ENCODE results near the gene ECHS1. TPM values are rescaled to one million over a fixed set of nuclear protein-coding genes. Genes with fewer than 3 reads are reported as not detected.

Gene ECHS1
- total and polyA plus RNA-seq, 12 donors = 74.4 to 280 (median 138) TPM

DNA sequence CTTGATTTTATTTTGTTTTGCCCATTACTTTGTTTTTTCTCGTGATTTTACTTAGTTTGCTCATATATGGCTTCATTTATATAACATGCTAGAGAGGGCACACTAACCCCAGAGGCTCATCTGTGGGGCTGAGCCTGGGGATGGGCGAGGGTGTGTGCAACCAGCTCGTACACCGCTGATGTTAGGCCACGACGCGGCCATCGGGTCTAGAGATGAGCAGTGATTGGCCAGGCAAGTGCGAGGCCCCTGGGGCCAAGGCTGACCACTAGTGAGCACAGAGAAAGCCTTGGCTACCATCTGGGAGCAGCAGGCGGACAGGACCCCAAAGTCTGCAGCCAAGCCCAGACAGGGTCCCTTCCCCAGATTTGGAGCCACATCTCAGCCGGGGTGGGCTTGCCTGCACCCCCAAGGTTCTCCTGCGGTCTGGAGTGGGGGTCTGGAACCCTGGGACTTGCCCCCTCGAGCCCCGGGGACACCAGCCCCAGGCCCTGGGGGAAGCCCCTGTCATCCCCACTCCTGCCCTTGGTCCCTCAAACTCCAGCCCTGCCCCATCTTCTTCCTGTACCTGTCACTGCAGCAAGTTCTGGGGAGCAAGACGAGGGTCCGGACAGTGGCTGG is 19.1 kb downstream of the ECHS1 start:
- Histone ChIP-seq H3K27ac (no peak overlapping the region), H3K9me3 (replicated peaks in 1 of 3) (no peaks in the 10 kb centered on the region), H3K4me3 (no peak overlapping the region), H3K27me3 (no peaks in the 10 kb centered on the region), H3K4me1 (replicated peaks in 1 of 2) (peaks cover 6 to 12% of the 10 kb centered on the region in 2 donors), H3K36me3 (replicated peaks in 1 of 2) (no peaks in the 10 kb centered on the region)
- 83 to 86% (median 85%) methylated on average over 14 to 16 of the region's 16 CpGs for WGBS, 4 donors
- no peak for DNase-seq
- TF ChIP-seq, protein P1, sequence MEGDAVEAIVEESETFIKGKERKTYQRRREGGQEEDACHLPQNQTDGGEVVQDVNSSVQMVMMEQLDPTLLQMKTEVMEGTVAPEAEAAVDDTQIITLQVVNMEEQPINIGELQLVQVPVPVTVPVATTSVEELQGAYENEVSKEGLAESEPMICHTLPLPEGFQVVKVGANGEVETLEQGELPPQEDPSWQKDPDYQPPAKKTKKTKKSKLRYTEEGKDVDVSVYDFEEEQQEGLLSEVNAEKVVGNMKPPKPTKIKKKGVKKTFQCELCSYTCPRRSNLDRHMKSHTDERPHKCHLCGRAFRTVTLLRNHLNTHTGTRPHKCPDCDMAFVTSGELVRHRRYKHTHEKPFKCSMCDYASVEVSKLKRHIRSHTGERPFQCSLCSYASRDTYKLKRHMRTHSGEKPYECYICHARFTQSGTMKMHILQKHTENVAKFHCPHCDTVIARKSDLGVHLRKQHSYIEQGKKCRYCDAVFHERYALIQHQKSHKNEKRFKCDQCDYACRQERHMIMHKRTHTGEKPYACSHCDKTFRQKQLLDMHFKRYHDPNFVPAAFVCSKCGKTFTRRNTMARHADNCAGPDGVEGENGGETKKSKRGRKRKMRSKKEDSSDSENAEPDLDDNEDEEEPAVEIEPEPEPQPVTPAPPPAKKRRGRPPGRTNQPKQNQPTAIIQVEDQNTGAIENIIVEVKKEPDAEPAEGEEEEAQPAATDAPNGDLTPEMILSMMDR (IDR thresholded peaks at IDR 0.05) = no peak
- no peak for TF ChIP-seq POLR2A (IDR thresholded peaks at IDR 0.05)
- intact Hi-C loops (cut with DNase I) = no loop called here

GRCh38 chr10:133353202-133353959 is 19.8 kb downstream of the ECHS1 start:
- H3K4me1 ChIP-seq (replicated peaks in 1 of 2) = peaks cover 6 to 12% of the 10 kb centered on the region in 2 donors
- no peaks in the 10 kb centered on the region for H3K9me3 ChIP-seq (replicated peaks in 1 of 3)
- no peak overlapping the region for H3K27ac ChIP-seq
- DNase-seq = no peak
- H3K36me3 ChIP-seq (replicated peaks in 1 of 2) = no peaks in the 10 kb centered on the region
- intact Hi-C loops (cut with DNase I) = no loop called here
- H3K27me3 ChIP-seq = no peaks in the 10 kb centered on the region
- TF ChIP-seq POLR2A (IDR thresholded peaks at IDR 0.05) = no peak
- TF ChIP-seq, protein P1 (IDR thresholded peaks at IDR 0.05) = no peak
- no peak overlapping the region for H3K4me3 ChIP-seq
- 70 to 83% (median 81%) methylated on average over 6 to 16 of the region's 16 CpGs for WGBS, 4 donors

GRCh38 chr10:133351408-133352318 is 21.5 kb downstream of the ECHS1 start:
- no peaks in the 10 kb centered on the region for H3K9me3 ChIP-seq (replicated peaks in 1 of 3)
- no peak for DNase-seq
- H3K4me3 ChIP-seq = no peak overlapping the region
- intact Hi-C loops (cut with DNase I) = no loop called here
- 61 to 80% (median 71%) methylated on average over 8 to 24 of the region's 24 CpGs for WGBS, 4 donors
- H3K4me1 ChIP-seq (replicated peaks in 1 of 2) = peaks cover 0 to 1% of the 10 kb centered on the region in 2 donors
- no peak overlapping the region for H3K27ac ChIP-seq
- peaks cover 13% of the 10 kb centered on the region for H3K27me3 ChIP-seq
- H3K36me3 ChIP-seq (replicated peaks in 1 of 2) = no peaks in the 10 kb centered on the region
- TF ChIP-seq, protein P1 (IDR thresholded peaks at IDR 0.05) = no peak
- TF ChIP-seq POLR2A (IDR thresholded peaks at IDR 0.05) = no peak

GRCh38 chr10:133350950-133351329 is 22.2 kb downstream of the ECHS1 start:
- no peaks in the 10 kb centered on the region for H3K36me3 ChIP-seq (replicated peaks in 1 of 2)
- WGBS, 4 donors = 49 to 80% (median 60%) methylated on average over 1 to 13 of the region's 13 CpGs
- no peak for TF ChIP-seq POLR2A (IDR thresholded peaks at IDR 0.05)
- TF ChIP-seq, protein P1 (IDR thresholded peaks at IDR 0.05) = no peak
- no peak overlapping the region for H3K4me3 ChIP-seq
- H3K9me3 ChIP-seq (replicated peaks in 1 of 3) = no peaks in the 10 kb centered on the region
- H3K4me1 ChIP-seq (replicated peaks in 1 of 2) = no peaks in the 10 kb centered on the region
- no peak for DNase-seq
- intact Hi-C loops (cut with DNase I) = no loop called here
- H3K27me3 ChIP-seq = peaks cover 13% of the 10 kb centered on the region
- H3K27ac ChIP-seq = no peak overlapping the region
